Astrocyte of the hippocampus (primary cell): Measurements from ENCODE around the gene TEDC2.
A peak's percentile ranks its signal among the peaks of the same experiment; 100 is the strongest.
"Not testable (repeated sequence)": the region's sequence is repeated elsewhere in the genome, so short reads cannot be mapped to it uniquely, and the experiment has no call there.

Experiments
- DNase-seq: peaks from one replicate; pipeline ENCODE4 v3.0.0; 2011; ENCODE audit warnings: low read depth, low spot score

TEDC2 gene

GRCh38 chr16:2477327-2477726 is 17.4 kb downstream of the TEDC2 start:
- DNase-seq: no peak

- DNase-seq: no peak
These were observed 18.4 kb downstream of the TEDC2 start for GRCh38 chr16:2478279-2478678.

- DNase-seq: not testable (repeated sequence)
These were observed 20.1 kb downstream of the TEDC2 start for GRCh38 chr16:2479996-2480395.

GRCh38 chr16:2480948-2481347 is 21.0 kb downstream of the TEDC2 start:
- DNase-seq: no peak

- DNase-seq: peak; percentile 43
These were observed 21.8 kb downstream of the TEDC2 start for GRCh38 chr16:2481676-2482075.

- no peak for DNase-seq
These were observed 22.3 kb downstream of the TEDC2 start for GRCh38 chr16:2482249-2482648.

GRCh38 chr16:2482708-2483534 is 23.0 kb downstream of the TEDC2 start:
- no peak for DNase-seq

- no peak for DNase-seq
These were observed 24.3 kb downstream of the TEDC2 start for GRCh38 chr16:2483939-2484897.

GRCh38 chr16:2484898-2485508 is 25.1 kb downstream of the TEDC2 start:
- DNase-seq: no peak

- DNase-seq: no peak
These were observed 26.1 kb downstream of the TEDC2 start for GRCh38 chr16:2485811-2486507.

- peak; percentile 64 for DNase-seq
These were observed 27.0 kb downstream of the TEDC2 start for GRCh38 chr16:2486645-2487516.

- DNase-seq: no peak
These were observed 27.6 kb downstream of the TEDC2 start for GRCh38 chr16:2487517-2487842.

- DNase-seq: no peak
These were observed 28.1 kb downstream of the TEDC2 start for GRCh38 chr16:2487903-2488531.

- DNase-seq: no peak
These were observed 29.7 kb downstream of the TEDC2 start for GRCh38 chr16:2489581-2489980.

GRCh38 chr16:2490190-2491105 is 30.5 kb downstream of the TEDC2 start:
- DNase-seq: no peak

GRCh38 chr16:2492292-2492691 is 32.4 kb downstream of the TEDC2 start:
- no peak for DNase-seq

- no peak for DNase-seq
These were observed 33.7 kb downstream of the TEDC2 start for GRCh38 chr16:2493605-2494004.

GRCh38 chr16:2494616-2495015 is 34.7 kb downstream of the TEDC2 start:
- DNase-seq: no peak

- DNase-seq: no peak
These were observed 35.1 kb downstream of the TEDC2 start for GRCh38 chr16:2495041-2495440.
